Cardiac septum (tissue), 1 donor: ENCODE measurements around the gene ALPP. TPM values are rescaled to one million over a fixed set of nuclear protein-coding genes. Genes with fewer than 3 reads are reported as not detected.
"Not testable (repeated sequence)": the region's sequence is repeated elsewhere in the genome, so short reads cannot be mapped to it uniquely, and the experiment has no call there.

Source experiments
- DNase-seq: peaks from one replicate; pipeline ENCODE4 v3.0.0-alpha.2; 2020; ENCODE audit warnings: low spot score
- intact Hi-C: fragments of 100-400 bp; cut with DNase I; formaldehyde crosslinking; loops from one replicate; pipeline ENCODE4 v1.14.0; 2022
- total RNA-seq: library from RNA; stranded (reverse); fragmentation: NEBNext Ultra II Directional; extraction: Animal tissue kit (Norgen Biotek cat#: 25700); gene quantifications from one replicate; pipeline ENCODE4 v1.2.1, GENCODE V29; 2021
- donor health status: DM: no; HTN: no; CAD: no.

ALPP gene
- total RNA-seq, 1 donor from 2014 or later, result not detected

DNA sequence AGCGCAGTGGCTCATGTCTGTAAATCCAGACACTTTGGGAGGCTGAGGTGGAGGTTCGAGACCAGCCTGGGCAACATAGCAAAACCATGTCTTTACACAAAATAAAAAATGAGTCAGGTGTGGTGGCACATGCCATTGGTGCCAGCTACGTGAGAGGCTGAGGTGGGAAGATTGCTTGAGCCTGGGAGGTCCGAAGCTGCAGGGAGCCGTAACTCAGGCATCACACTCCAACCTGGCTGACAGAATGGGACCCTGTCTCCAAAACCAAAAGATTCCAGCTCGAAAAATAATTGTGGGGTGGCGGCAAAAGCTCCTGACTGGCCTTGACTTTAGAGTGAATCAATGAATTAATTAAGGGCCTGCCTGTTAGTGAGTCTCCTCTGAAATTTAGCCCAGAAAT, 1.2 kb upstream of the ALPP start:
- intact Hi-C loops, result no loop called here
- peak; percentile 26 for DNase-seq

DNA sequence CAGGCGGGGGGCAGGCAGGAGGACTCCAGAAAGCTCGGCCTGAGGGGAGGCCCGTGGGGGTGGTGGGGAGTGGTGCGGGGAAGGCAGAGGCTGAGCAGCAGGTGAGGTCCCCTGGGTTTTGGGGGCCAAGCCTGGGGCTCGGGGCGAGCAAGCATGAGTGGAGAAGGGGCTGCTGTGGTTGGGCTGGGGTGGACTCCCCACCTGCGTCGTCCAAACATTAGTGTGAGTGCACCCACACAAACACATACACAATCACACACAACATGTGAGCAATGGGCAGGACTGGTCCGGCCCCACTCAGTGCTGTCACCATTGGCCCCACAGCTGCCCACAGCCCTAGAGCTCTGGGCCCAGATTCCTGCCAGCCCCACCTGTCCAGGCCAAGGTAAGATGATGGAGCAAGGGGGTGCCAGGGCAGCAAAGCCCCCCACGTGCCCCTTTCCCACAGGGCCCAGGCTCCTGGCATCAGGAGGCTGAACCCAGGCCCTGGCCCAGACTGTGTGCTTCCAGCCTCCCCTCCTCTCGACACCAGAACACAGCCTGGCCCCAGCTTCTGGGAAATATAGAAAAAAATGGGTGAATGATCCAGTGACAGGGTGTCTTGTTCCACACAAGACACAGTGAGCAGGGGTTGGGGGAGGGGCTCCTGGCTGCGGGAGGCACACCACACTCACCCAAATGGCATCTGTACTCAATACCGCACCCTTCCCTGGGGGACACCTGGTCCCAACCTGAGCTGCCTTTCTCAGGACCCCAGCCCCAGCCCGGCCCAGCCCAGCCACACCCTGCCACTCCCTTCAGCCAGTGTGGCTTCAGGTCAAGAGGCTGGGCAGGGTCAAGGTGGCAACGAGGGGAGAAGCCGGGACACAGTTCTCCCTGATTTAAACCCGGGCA, 463 bp upstream of the ALPP start:
- peak; percentile 67 for DNase-seq
- intact Hi-C loops, result no loop called here

DNA sequence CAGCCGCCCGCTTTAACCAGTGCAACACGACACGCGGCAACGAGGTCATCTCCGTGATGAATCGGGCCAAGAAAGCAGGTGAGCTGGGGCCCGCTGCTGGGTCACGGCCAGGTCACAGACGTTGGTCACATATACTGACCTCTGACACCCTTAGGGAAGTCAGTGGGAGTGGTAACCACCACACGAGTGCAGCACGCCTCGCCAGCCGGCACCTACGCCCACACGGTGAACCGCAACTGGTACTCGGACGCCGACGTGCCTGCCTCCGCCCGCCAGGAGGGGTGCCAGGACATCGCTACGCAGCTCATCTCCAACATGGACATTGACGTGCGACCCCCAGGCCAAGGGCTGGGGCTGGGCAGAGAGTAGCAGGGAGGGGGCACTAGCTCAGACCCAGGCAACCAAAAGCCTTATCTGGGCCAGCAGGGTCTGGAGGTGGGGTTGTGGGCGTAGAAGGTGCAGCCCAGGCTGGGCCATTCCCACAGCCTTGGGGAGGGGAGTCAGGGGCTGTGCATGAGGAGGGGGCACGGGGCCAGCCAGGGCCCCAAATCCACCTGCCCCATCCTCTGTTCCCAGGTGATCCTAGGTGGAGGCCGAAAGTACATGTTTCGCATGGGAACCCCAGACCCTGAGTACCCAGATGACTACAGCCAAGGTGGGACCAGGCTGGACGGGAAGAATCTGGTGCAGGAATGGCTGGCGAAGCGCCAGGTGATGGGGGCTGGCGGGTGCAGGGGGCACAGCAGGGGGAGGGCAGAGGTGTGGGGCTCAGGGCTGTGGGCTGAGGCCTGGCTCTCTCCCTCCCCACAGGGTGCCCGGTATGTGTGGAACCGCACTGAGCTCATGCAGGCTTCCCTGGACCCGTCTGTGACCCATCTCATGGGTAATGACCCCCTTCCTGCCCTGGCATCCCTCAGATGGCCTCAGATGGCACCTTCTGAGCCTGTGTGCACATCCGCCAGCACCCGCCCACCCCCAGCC, 1.3 kb downstream of the ALPP start:
- DNase-seq, result peak; percentile 51
- intact Hi-C loops, result not testable (repeated sequence)

DNA sequence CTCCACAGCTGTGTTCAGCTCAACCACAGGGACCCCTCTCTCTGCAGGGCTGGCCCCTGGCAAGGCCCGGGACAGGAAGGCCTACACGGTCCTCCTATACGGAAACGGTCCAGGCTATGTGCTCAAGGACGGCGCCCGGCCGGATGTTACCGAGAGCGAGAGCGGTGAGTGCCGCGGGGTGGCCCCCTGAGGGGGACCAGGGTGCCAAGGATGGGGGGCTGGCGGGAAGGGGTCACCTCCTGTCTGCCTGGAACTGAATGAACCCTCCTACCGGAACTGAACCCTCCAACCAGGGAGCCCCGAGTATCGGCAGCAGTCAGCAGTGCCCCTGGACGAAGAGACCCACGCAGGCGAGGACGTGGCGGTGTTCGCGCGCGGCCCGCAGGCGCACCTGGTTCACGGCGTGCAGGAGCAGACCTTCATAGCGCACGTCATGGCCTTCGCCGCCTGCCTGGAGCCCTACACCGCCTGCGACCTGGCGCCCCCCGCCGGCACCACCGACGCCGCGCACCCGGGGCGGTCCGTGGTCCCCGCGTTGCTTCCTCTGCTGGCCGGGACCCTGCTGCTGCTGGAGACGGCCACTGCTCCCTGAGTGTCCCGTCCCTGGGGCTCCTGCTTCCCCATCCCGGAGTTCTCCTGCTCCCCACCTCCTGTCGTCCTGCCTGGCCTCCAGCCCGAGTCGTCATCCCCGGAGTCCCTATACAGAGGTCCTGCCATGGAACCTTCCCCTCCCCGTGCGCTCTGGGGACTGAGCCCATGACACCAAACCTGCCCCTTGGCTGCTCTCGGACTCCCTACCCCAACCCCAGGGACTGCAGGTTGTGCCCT, 2.9 kb downstream of the ALPP start:
- intact Hi-C loops, result not testable (repeated sequence)
- peak; percentile 66 for DNase-seq

DNA sequence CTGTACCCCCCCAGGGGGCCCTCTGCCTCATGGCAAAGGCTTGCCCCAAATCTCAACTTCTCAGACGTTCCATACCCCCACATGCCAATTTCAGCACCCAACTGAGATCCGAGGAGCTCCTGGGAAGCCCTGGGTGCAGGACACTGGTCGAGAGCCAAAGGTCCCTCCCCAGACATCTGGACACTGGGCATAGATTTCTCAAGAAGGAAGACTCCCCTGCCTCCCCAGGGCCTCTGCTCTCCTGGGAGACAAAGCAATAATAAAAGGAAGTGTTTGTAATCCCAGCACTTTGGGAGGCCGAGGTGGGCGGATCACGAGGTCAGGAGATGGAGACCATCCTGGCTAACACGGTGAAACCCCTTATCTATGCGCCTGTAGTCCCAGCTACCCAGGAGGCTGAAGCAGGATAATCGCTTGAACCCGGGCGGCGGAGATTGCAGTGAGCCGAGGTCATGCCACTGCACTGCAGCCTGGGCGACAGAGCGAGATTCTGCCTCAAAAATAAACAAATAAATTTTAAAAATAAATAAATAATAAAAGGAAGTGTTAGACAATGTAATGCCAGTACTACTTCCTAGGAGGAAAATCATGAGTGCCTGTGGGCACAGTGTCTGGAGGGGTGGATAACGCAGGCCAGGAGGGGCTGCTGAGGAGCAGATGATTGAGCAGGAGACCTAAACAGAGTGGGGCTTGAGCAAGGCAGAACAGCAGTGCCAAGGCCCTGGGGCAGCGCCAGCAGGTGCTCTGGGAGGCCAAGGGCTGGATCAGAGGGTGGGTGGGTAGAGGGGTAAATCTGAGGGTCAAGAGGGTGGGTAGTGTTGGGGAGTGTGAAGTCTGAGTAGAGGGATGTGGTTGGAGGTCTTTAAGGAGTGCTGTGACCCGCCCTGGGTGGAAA, 4.0 kb downstream of the ALPP start:
- intact Hi-C loops, result no loop called here
- DNase-seq, result no peak

DNA sequence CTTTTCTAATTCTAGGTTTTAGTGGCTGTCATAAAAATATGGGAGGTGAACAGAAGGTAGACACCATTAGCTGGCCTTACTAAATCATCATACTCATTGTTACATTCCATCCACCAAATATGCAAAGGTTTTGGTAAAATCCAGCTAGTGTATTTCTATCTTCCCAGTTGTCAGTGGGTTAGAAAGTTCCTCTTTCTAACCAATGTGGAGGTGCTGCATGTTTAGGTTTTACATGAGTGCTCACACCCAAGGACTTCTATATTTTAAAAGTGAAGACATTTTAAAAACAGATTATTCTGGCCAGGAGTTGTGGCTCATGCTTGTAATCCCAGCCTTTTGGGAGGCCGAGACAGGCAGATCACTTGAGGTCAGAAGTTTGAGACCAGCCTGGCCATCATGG, 5.9 kb downstream of the ALPP start:
- intact Hi-C loops, result no loop called here
- no peak for DNase-seq

DNA sequence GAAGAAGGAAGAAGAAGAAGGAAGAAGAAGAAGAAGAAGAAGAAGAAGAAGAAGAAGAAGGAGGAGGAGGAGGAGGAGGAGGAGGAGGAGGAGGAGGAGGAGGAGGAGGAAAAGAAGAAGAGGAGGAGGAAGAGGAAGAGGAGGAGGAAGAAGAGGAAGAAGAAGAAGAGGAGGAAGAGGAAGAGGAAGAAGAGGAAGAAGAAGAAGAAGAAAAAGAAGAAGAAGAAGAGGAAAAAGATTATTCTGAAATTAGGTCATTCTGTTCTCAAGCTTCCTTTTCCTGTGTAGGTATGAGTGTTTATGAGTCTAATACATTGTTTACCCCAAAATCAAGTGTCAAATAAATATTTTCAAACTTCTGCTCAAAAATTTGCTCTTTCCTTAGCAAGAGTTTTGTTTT, 6.5 kb downstream of the ALPP start:
- intact Hi-C loops, DNase-seq: not testable (repeated sequence)

DNA sequence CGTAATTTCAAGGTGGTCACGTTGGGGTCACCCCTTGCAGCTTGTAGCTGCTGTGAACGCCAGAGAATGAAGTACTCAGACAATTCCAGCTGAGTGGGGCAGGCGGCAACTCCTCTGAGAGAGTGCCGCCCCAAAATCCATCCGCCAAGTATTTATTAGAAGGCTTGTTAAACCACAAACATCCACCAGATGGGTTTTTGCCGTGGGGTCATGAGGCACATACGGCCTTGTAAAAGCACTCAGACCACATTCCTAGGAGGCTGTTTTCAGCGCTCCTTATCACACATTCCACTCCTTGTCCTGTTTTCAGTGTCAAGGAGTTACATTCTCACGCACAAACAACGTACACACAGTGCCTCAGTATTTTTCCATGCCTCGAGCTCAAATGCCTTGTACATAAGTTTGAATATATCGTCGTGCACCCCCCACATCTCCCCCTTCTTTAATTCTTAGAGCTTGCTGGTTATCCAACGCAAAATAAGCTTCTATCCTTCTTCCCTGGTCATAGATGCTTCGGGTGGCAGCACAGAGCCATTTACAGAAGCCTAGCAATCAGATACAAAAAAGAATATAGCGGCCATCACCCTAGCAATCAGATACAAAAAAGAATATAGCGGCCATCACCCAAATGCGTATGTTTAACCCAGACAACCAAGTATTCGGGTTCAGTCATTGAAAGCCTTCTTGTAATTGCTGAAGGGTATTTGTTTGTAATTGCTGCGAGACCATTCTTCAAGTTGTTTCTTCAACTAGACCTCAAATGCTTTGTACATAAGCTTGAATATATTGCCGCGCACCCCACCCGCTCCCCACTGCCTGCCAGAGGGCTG, 7.3 kb downstream of the ALPP start:
- DNase-seq, result no peak
- intact Hi-C loops, result no loop called here

DNA sequence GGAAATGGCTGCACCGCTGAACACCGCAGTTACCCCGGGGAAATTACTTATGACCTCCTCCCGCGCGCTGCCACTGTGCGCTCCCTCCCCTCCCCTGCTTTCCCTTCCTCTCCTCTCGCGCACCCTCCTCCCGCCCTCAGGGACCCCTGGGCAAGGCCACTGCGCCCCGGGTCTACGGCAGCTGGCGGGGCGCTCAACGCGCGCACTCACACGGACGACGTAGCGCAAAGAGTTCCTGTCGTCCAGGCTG, 7.9 kb downstream of the ALPP start:
- DNase-seq, result no peak
- intact Hi-C loops, result no loop called here

DNA sequence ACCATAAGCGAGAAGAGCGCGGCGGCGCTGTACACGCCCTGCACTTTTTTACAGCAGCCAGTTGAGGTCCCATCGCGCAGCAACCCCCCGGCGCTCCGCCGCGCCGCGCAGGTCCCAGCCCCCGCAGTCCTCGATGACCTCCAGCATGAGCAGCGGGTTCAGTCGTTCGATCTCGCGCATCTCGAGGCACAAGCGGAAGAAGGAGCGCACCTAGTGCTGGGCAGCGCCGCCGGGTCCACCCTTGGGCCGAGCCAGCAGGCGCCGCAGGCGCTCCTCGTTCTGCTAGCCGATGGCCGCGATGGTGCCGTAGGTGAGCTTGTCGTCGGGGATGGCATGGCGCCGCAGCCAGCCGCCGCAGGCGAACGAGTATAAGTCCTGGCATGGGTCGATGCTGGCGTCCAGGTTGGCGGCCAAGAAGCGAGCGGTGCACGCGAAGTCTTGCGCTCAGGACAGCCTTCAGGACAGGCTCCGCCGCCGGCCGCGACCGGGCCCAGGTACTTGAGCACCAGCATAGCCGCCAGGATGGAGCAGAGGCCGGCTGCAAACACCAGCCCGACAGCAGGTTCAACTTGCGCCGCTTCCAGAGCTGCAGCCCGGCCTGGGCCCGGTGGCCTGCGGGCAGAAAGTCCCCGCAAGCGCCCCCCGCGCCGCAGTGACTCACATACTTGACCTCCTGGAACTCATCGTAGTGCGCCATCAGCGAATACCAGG, 8.3 kb downstream of the ALPP start:
- no peak for DNase-seq
- intact Hi-C loops, result no loop called here

DNA sequence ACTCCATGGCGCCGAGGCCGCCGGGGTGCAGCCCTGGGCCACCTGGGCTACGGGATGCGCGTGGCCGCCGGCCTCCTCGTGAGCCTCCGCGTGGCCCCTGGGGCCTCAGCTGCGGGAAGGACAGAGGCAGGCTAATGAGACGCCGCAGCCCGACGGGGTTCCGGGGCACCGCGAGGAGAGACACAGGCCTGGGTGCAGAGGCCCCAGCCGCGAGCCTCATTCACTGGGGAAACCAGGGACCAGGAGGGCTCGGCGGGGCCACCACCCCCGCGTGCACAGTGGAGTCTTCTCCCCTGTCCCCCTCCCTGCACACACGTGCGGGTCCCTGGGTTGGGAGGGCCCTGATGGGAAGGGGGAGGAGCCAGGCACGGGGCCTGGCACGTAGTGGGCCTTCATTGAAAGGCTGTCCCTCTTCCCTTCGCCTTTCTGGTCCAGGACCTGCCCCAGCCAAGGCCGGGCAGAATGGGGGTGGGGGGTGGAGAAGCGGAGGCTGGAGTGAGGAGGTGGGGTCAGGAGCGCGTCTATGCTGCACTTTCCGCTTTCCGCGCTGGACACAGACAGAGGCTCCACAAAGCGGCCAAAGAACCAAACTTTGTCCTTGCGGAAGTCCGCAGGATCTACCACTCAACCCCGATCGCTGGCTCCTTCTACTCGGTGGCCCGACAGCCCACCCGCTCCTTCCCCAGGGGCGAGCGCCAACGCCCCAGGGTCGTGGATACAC, 9.1 kb downstream of the ALPP start:
- DNase-seq, result no peak
- intact Hi-C loops, result no loop called here

DNA sequence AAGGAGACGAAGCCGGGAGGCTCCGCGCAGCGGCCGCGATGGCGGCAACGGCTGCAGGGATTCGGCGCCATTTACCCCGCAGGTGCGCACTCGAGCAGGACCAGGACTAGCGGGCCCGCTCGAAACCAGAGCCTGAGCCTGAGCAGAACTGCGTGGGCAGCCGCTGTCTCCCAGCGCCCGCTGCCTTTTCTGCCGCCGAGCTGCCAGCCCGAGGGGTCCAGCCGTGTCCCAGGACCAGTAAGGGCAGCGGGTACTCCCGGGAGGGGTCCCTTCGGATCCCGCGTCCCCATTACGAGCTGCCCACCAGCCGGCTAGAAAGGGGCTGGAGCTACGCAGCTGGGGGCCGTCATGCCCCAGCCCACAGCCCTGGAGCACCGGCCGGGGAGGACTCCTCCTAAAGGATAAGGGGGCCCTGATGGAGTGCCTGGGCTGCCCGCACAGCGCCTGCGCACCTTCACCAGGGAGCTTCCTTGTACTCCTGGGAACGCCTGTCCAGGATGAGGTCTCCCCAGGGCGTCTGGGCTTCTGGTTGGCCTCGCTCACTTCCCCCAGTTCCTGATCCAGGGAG, 9.9 kb downstream of the ALPP start:
- intact Hi-C loops, result no loop called here
- DNase-seq, result no peak

DNA sequence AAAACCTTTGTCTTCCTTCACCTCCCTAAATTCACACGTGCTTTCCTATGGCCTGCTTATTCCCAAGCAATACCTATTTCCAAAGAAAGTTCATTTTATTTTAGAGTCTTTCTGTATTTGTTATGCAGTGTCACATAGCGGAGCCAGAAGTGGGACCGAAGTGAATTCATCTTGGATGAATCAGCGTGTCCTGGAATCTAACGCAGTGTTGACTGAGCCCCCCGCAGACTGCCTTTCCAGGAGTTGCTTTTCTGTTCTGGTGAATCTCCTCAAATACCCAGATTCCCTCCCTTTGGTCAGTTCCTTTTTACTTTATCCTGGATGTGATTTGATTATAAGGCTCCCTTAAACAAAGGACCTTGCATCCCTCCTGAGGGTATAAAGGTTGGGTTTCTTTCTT, 10.8 kb downstream of the ALPP start:
- no peak for DNase-seq
- intact Hi-C loops, result no loop called here

DNA sequence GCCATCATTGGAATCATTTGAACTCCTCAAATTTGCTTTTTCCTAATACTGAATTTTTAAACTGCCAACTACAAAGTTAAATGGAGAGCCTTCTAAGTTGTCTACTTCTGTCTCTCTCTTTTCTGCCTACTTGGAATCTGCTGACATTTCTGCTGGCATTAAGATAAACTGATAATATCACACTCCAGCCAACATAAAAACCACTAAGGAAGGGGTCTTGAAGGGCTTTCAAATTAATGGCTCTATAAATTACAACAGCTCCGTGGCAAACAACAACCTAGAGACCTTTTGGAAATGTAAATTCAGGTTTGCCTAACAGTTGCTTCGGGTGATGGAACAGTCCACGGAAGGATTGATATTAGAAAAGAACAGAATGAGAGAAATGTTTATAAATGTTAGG, 12.1 kb downstream of the ALPP start:
- DNase-seq, result no peak
- intact Hi-C loops, result no loop called here

DNA sequence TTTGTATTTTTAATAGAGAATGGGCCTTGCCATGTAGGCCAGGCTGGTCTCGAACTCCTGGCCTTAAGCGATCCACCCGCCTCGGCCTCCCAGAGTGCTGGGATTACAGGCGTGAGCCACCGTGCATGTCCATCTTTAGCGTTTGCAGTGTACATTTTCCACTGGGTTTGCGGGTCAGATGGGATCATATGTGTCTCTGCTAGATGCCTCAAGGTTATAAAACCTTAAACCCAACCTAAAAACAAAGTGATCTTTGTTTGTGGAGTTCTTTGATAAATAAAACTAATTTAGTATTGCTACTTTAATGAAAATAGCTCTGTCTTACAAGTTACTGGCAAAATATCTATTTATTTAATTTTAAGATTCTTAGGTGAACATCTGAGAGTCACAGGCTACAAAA, 15.0 kb downstream of the ALPP start:
- DNase-seq, result no peak
- intact Hi-C loops, result no loop called here

DNA sequence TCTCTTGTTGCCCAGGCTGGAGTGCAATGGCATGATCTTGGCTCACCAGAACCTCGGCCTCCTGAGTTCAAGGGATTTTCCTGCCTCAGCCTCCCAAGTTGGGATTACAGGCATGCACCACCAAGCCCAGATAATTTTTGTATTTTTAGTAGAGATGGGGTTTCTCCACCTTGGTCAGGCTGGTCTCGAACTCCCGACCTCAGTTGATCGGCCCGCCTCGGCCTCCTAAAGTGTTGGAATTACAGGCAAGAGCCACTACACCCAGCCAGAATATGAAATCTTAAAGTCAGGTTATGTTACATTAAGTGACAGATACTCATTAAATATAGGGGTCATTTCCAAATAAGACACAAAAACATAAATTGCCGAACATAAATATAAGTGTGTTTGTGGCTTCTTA, 15.9 kb downstream of the ALPP start:
- intact Hi-C loops, DNase-seq: not testable (repeated sequence)

DNA sequence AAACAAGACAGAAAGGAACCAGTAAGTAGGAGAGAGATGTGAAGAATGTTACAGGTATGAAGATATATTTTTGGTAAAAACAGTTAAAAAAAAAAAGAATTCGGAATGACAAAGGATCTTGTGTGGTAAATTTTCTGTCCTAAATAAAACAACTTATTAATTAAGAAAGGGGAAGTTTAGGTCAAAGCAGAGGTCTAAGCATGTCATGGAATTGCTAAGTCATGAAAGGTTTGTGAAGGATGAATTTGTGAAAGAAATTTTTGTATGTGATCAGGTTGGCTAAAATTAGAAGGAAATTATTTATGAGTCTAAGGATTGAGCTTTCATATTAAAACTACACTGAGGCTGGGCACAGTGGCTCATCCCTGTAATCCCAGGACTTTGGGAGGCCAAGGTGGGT, 17.0 kb downstream of the ALPP start:
- DNase-seq, result no peak
- intact Hi-C loops, result no loop called here
